GM18498 (cell line): Measurements from ENCODE around the gene GTPBP4.

Source experiments
- ATAC-seq: cut with Tn5 transposase; IDR thresholded peaks from one replicate; pipeline ENCODE4 v1.9.1; 2021; ENCODE audit warnings: mild to moderate bottlenecking, moderate library complexity; ENCODE audit not compliant: unreplicated experiment

GTPBP4 gene

GRCh38 chr10:966466-967235 lies 21.6 kb upstream of the GTPBP4 start:
- ATAC-seq: no peak

GRCh38 chr10:968546-969199 lies 19.6 kb upstream of the GTPBP4 start:
- ATAC-seq: no peak

GRCh38 chr10:969473-970150 lies 18.6 kb upstream of the GTPBP4 start:
- no peak for ATAC-seq

GRCh38 chr10:970311-971149 lies 17.7 kb upstream of the GTPBP4 start:
- no peak for ATAC-seq

GRCh38 chr10:971150-971542 lies 17.1 kb upstream of the GTPBP4 start:
- no peak for ATAC-seq

GRCh38 chr10:971613-972012 lies 16.6 kb upstream of the GTPBP4 start:
- no peak for ATAC-seq

GRCh38 chr10:972763-973162 lies 15.5 kb upstream of the GTPBP4 start:
- no peak for ATAC-seq

GRCh38 chr10:974038-974784 lies 14.0 kb upstream of the GTPBP4 start:
- no peak for ATAC-seq

GRCh38 chr10:974785-975074 lies 13.5 kb upstream of the GTPBP4 start:
- ATAC-seq: no peak

- no peak for ATAC-seq
These were observed 11.9 kb upstream of the GTPBP4 start for GRCh38 chr10:976316-976715.

GRCh38 chr10:978826-979421 lies 9.3 kb upstream of the GTPBP4 start:
- ATAC-seq: no peak

- no peak for ATAC-seq
These were observed 7.7 kb upstream of the GTPBP4 start for GRCh38 chr10:980468-981093.

GRCh38 chr10:983401-983800 lies 4.8 kb upstream of the GTPBP4 start:
- no peak for ATAC-seq

GRCh38 chr10:983971-984655 lies 4.1 kb upstream of the GTPBP4 start:
- no peak for ATAC-seq

GRCh38 chr10:985361-985760 lies 2.9 kb upstream of the GTPBP4 start:
- no peak for ATAC-seq

GRCh38 chr10:986137-986825 lies 2.0 kb upstream of the GTPBP4 start:
- no peak for ATAC-seq

- no peak for ATAC-seq
These were observed 1.2 kb upstream of the GTPBP4 start for GRCh38 chr10:986881-987619.

- no peak for ATAC-seq
These were observed 689 bp upstream of the GTPBP4 start for GRCh38 chr10:987620-987869.
